Measurements from ENCODE around the gene LHPP.
A peak's percentile ranks its signal among the peaks of the same experiment; 100 is the strongest.

The LHPP gene

GRCh38 chr10:124516746-124517397, 55.2 kb downstream of the LHPP start:
- no peak overlapping the region for H3K9ac ChIP-seq (ENCODE audit: low read depth, low read length)
- peaks cover 7% of the 10 kb centered on the region for H3K4me1 ChIP-seq (ENCODE audit: control insufficient read depth, insufficient read depth, low read length)
- no peak overlapping the region for H3K4me2 ChIP-seq (ENCODE audit: low read length)
- H3K9me3 ChIP-seq (replicated peaks; ENCODE audit: low read length): no peaks in the 10 kb centered on the region
- peaks cover 5% of the 10 kb centered on the region for H3K27me3 ChIP-seq (ENCODE audit: control insufficient read depth, insufficient read depth, low read length)
- no peaks in the 10 kb centered on the region for H3K36me3 ChIP-seq (ENCODE audit: insufficient read depth, low read length)
- no peak overlapping the region for H3K4me3 ChIP-seq (ENCODE audit: low read length)

- peaks cover 5% of the 10 kb centered on the region for H3K27me3 ChIP-seq (ENCODE audit: control insufficient read depth, insufficient read depth, low read length)
- H3K36me3 ChIP-seq (ENCODE audit: insufficient read depth, low read length): no peaks in the 10 kb centered on the region
- H3K9ac ChIP-seq (ENCODE audit: low read depth, low read length): no peak overlapping the region
- no peaks in the 10 kb centered on the region for H3K9me3 ChIP-seq (replicated peaks; ENCODE audit: low read length)
- H3K4me3 ChIP-seq (ENCODE audit: low read length): no peak overlapping the region
- H3K4me1 ChIP-seq (ENCODE audit: control insufficient read depth, insufficient read depth, low read length): peaks cover 7% of the 10 kb centered on the region
- no peak overlapping the region for H3K4me2 ChIP-seq (ENCODE audit: low read length)
Observed at GRCh38 chr10:124517461-124517860, 55.8 kb downstream of the LHPP start.

- Histone ChIP-seq H3K27me3 (ENCODE audit: control insufficient read depth, insufficient read depth, low read length) (peaks cover 5% of the 10 kb centered on the region), H3K9me3 (replicated peaks; ENCODE audit: low read length) (no peaks in the 10 kb centered on the region), H3K4me1 (ENCODE audit: control insufficient read depth, insufficient read depth, low read length) (peaks cover 7% of the 10 kb centered on the region), H3K4me3 (ENCODE audit: low read length) (no peak overlapping the region), H3K9ac (ENCODE audit: low read depth, low read length) (no peak overlapping the region), H3K36me3 (ENCODE audit: insufficient read depth, low read length) (no peaks in the 10 kb centered on the region), H3K4me2 (ENCODE audit: low read length) (no peak overlapping the region)
Observed at GRCh38 chr10:124517931-124518330, 56.3 kb downstream of the LHPP start.

- Histone ChIP-seq H3K9ac (ENCODE audit: low read depth, low read length) (no peak overlapping the region), H3K4me3 (ENCODE audit: low read length) (no peak overlapping the region), H3K27me3 (ENCODE audit: control insufficient read depth, insufficient read depth, low read length) (peaks cover 5% of the 10 kb centered on the region), H3K4me2 (ENCODE audit: low read length) (no peak overlapping the region), H3K36me3 (ENCODE audit: insufficient read depth, low read length) (no peaks in the 10 kb centered on the region), H3K4me1 (ENCODE audit: control insufficient read depth, insufficient read depth, low read length) (peaks cover 7% of the 10 kb centered on the region), H3K9me3 (replicated peaks; ENCODE audit: low read length) (no peaks in the 10 kb centered on the region)
Observed at GRCh38 chr10:124518366-124518765, 56.7 kb downstream of the LHPP start.

- peaks cover 16% of the 10 kb centered on the region for H3K4me1 ChIP-seq (ENCODE audit: control insufficient read depth, insufficient read depth, low read length)
- H3K27me3 ChIP-seq (ENCODE audit: control insufficient read depth, insufficient read depth, low read length): no peaks in the 10 kb centered on the region
- no peak overlapping the region for H3K4me3 ChIP-seq (ENCODE audit: low read length)
- no peak overlapping the region for H3K9ac ChIP-seq (ENCODE audit: low read depth, low read length)
- H3K4me2 ChIP-seq (ENCODE audit: low read length): no peak overlapping the region
- H3K9me3 ChIP-seq (replicated peaks; ENCODE audit: low read length): no peaks in the 10 kb centered on the region
- H3K36me3 ChIP-seq (ENCODE audit: insufficient read depth, low read length): no peaks in the 10 kb centered on the region
Observed at GRCh38 chr10:124520558-124521428, 59.2 kb downstream of the LHPP start.

- no peak overlapping the region for H3K4me2 ChIP-seq (ENCODE audit: low read length)
- no peaks in the 10 kb centered on the region for H3K27me3 ChIP-seq (ENCODE audit: control insufficient read depth, insufficient read depth, low read length)
- peaks cover 16% of the 10 kb centered on the region for H3K4me1 ChIP-seq (ENCODE audit: control insufficient read depth, insufficient read depth, low read length)
- no peak overlapping the region for H3K9ac ChIP-seq (ENCODE audit: low read depth, low read length)
- no peaks in the 10 kb centered on the region for H3K36me3 ChIP-seq (ENCODE audit: insufficient read depth, low read length)
- no peaks in the 10 kb centered on the region for H3K9me3 ChIP-seq (replicated peaks; ENCODE audit: low read length)
- no peak overlapping the region for H3K4me3 ChIP-seq (ENCODE audit: low read length)
Observed at GRCh38 chr10:124521429-124521871, 59.8 kb downstream of the LHPP start.

GRCh38 chr10:124522131-124522932, 60.7 kb downstream of the LHPP start:
- Histone ChIP-seq H3K4me1 (ENCODE audit: control insufficient read depth, insufficient read depth, low read length) (peaks cover 16% of the 10 kb centered on the region), H3K9ac (ENCODE audit: low read depth, low read length) (no peak overlapping the region), H3K27me3 (ENCODE audit: control insufficient read depth, insufficient read depth, low read length) (no peaks in the 10 kb centered on the region), H3K4me2 (ENCODE audit: low read length) (no peak overlapping the region), H3K9me3 (replicated peaks; ENCODE audit: low read length) (no peaks in the 10 kb centered on the region), H3K36me3 (ENCODE audit: insufficient read depth, low read length) (no peaks in the 10 kb centered on the region), H3K4me3 (ENCODE audit: low read length) (no peak overlapping the region)

GRCh38 chr10:124522933-124523871, 61.6 kb downstream of the LHPP start:
- Histone ChIP-seq H3K9me3 (replicated peaks; ENCODE audit: low read length) (no peaks in the 10 kb centered on the region), H3K4me1 (ENCODE audit: control insufficient read depth, insufficient read depth, low read length) (peaks cover 16% of the 10 kb centered on the region), H3K4me3 (ENCODE audit: low read length) (no peak overlapping the region), H3K36me3 (ENCODE audit: insufficient read depth, low read length) (no peaks in the 10 kb centered on the region), H3K27me3 (ENCODE audit: control insufficient read depth, insufficient read depth, low read length) (no peaks in the 10 kb centered on the region), H3K9ac (ENCODE audit: low read depth, low read length) (no peak overlapping the region), H3K4me2 (ENCODE audit: low read length) (no peak overlapping the region)

GRCh38 chr10:124523901-124524300, 62.3 kb downstream of the LHPP start:
- Histone ChIP-seq H3K27me3 (ENCODE audit: control insufficient read depth, insufficient read depth, low read length) (no peaks in the 10 kb centered on the region), H3K9me3 (replicated peaks; ENCODE audit: low read length) (no peaks in the 10 kb centered on the region), H3K4me3 (ENCODE audit: low read length) (no peak overlapping the region), H3K9ac (ENCODE audit: low read depth, low read length) (no peak overlapping the region), H3K4me1 (ENCODE audit: control insufficient read depth, insufficient read depth, low read length) (peaks cover 16% of the 10 kb centered on the region), H3K36me3 (ENCODE audit: insufficient read depth, low read length) (no peaks in the 10 kb centered on the region), H3K4me2 (ENCODE audit: low read length) (no peak overlapping the region)

GRCh38 chr10:124524991-124525653, 63.5 kb downstream of the LHPP start:
- Histone ChIP-seq H3K9me3 (replicated peaks; ENCODE audit: low read length) (no peaks in the 10 kb centered on the region), H3K27me3 (ENCODE audit: control insufficient read depth, insufficient read depth, low read length) (no peaks in the 10 kb centered on the region), H3K36me3 (ENCODE audit: insufficient read depth, low read length) (no peaks in the 10 kb centered on the region), H3K4me3 (ENCODE audit: low read length) (peak overlapping the region; percentile 45), H3K4me2 (ENCODE audit: low read length) (peak overlapping the region; percentile 55), H3K4me1 (ENCODE audit: control insufficient read depth, insufficient read depth, low read length) (peaks cover 24% of the 10 kb centered on the region), H3K9ac (ENCODE audit: low read depth, low read length) (no peak overlapping the region)
